ENCODE results near the gene ARFGAP1. TPM values are rescaled to one million over a fixed set of nuclear protein-coding genes. Genes with fewer than 3 reads are reported as not detected.

ARFGAP1 gene
- total and polyA plus RNA-seq, 5 donors from 2014 or later, result 17.9 to 123 (median 21.0) TPM

DNA sequence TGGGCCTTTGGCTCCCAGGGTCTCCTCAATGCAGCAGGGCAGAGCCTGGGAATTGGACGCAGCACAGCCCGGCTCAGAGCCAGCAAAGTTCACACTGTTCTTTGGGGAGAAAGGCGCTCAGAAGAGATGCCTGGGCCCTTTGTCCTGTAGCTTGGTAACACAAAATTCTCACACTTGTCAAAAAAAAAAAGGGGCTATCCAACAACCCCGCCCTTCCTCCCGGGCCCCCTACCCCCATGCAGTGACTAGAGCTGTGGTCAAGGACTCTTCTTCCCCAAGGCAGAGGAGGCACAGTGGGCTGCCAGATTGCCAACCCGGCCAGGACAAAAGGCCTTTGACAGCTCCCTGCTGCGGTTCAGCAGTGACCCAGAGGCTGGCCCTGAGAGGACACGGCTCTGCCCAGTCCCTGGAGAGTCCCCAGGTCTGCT is 20.3 kb upstream of the ARFGAP1 start:
- DNase-seq (no peak), ATAC-seq (ENCODE audit: low read depth in 2 of 2) (no peak)
- Mint-ChIP-seq H3K9me3 (no peaks in the 10 kb centered on the region), H3K27me3 (peaks cover 38% of the 10 kb centered on the region), H3K27ac (no peak overlapping the region), H3K4me1 (peaks cover 0 to 11% (median 3%) of the 10 kb centered on the region in 4 donors), H3K36me3 (no peaks in the 10 kb centered on the region), H3K4me3 (no peak overlapping the region)
- no peaks in the 10 kb centered on the region for H3K9me3 ChIP-seq (ENCODE audit: control insufficient read depth in 2 of 2, low read length in 2 of 2)
- H3K27ac ChIP-seq (ENCODE audit: insufficient read depth, low read length, poor library complexity, severe bottlenecking), result no peak overlapping the region
- no peaks in the 10 kb centered on the region for H3K36me3 ChIP-seq (ENCODE audit: control insufficient read depth, insufficient read depth, low read length)
- H3K4me1 ChIP-seq (ENCODE audit: control insufficient read depth, insufficient read depth, low read length, poor library complexity, severe bottlenecking), result no peaks in the 10 kb centered on the region
- H3K27me3 ChIP-seq (ENCODE audit: control insufficient read depth, insufficient read depth, low read length), result peaks cover 7% of the 10 kb centered on the region
- H3K4me3 ChIP-seq (ENCODE audit: low read depth, low read length), result no peak overlapping the region

DNA sequence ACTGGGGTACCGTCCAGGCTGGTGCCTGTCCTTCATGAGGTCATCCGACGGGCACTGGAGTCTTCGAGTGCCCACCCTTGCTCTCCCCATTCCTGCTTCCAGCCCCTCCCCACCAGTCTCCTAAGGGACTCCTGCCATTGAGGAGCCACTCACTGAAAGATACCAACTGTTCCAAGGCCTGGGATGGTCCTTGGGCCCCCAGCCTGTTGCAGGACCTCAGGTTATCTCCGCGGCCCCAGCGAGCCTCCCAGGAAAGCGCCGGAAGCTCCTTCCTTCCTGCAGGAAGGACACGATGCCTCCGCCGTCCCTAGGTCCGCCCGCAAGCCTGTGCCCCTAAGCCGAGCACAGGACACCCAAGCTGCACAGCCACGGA is 19.6 kb upstream of the ARFGAP1 start:
- Mint-ChIP-seq H3K36me3 (no peaks in the 10 kb centered on the region), H3K27me3 (peaks cover 38% of the 10 kb centered on the region)
- peaks cover 7% of the 10 kb centered on the region for H3K27me3 ChIP-seq (ENCODE audit: control insufficient read depth, insufficient read depth, low read length)

GRCh38 chr20:63253438-63254231 is 19.0 kb upstream of the ARFGAP1 start:
- Histone ChIP-seq H3K27me3 (ENCODE audit: control insufficient read depth, insufficient read depth, low read length) (peaks cover 7% of the 10 kb centered on the region), H3K9me3 (ENCODE audit: control insufficient read depth in 2 of 2, low read length in 2 of 2) (no peaks in the 10 kb centered on the region), H3K27ac (ENCODE audit: insufficient read depth, low read length, poor library complexity, severe bottlenecking) (no peak overlapping the region), H3K4me3 (ENCODE audit: low read depth, low read length) (no peak overlapping the region), H3K4me1 (ENCODE audit: control insufficient read depth, insufficient read depth, low read length, poor library complexity, severe bottlenecking) (no peaks in the 10 kb centered on the region), H3K36me3 (ENCODE audit: control insufficient read depth, insufficient read depth, low read length) (no peaks in the 10 kb centered on the region)
- ATAC-seq (ENCODE audit: low read depth in 2 of 2), result no peak
- Mint-ChIP-seq H3K4me3 (peak overlapping the region in 1 of 4 donors; percentile 16), H3K9me3 (no peaks in the 10 kb centered on the region), H3K4me1 (peaks cover 0 to 11% (median 3%) of the 10 kb centered on the region in 4 donors), H3K27ac (no peak overlapping the region), H3K27me3 (peaks cover 38% of the 10 kb centered on the region), H3K36me3 (no peaks in the 10 kb centered on the region)
- no peak for DNase-seq

More for the DNA sequence above, 19.6 kb upstream of the ARFGAP1 start:
- H3K4me3 ChIP-seq (ENCODE audit: low read depth, low read length), result no peak overlapping the region
- no peaks in the 10 kb centered on the region for H3K4me1 ChIP-seq (ENCODE audit: control insufficient read depth, insufficient read depth, low read length, poor library complexity, severe bottlenecking)
- Mint-ChIP-seq H3K4me3 (peak overlapping the region in 1 of 4 donors; percentile 46), H3K4me1 (peaks cover 0 to 11% (median 3%) of the 10 kb centered on the region in 4 donors), H3K27ac (no peak overlapping the region), H3K9me3 (no peaks in the 10 kb centered on the region)
- no peaks in the 10 kb centered on the region for H3K36me3 ChIP-seq (ENCODE audit: control insufficient read depth, insufficient read depth, low read length)
- DNase-seq (no peak), ATAC-seq (ENCODE audit: low read depth in 2 of 2) (no peak)
- H3K27ac ChIP-seq (ENCODE audit: insufficient read depth, low read length, poor library complexity, severe bottlenecking), result no peak overlapping the region
- H3K9me3 ChIP-seq (ENCODE audit: control insufficient read depth in 2 of 2, low read length in 2 of 2), result no peaks in the 10 kb centered on the region

- no peak for ATAC-seq (ENCODE audit: low read depth in 2 of 2)
- DNase-seq, result no peak
- H3K36me3 ChIP-seq (ENCODE audit: control insufficient read depth, insufficient read depth, low read length), result no peaks in the 10 kb centered on the region
- no peaks in the 10 kb centered on the region for H3K9me3 ChIP-seq (ENCODE audit: control insufficient read depth in 2 of 2, low read length in 2 of 2)
- no peak within 1 kb of the TSS for H3K27ac ChIP-seq (ENCODE audit: insufficient read depth, low read length, poor library complexity, severe bottlenecking)
- Mint-ChIP-seq H3K9me3 (no peaks in the 10 kb centered on the region), H3K27me3 (peaks cover 38% of the 10 kb centered on the region), H3K27ac (no peak within 1 kb of the TSS), H3K4me3 (peak within 1 kb of the TSS in 1 of 4 donors; percentile 16), H3K36me3 (no peaks in the 10 kb centered on the region), H3K4me1 (peaks cover 0 to 11% (median 3%) of the 10 kb centered on the region in 4 donors)
- no peak within 1 kb of the TSS for H3K4me3 ChIP-seq (ENCODE audit: low read depth, low read length)
- H3K27me3 ChIP-seq (ENCODE audit: control insufficient read depth, insufficient read depth, low read length), result peaks cover 7% of the 10 kb centered on the region
- no peaks in the 10 kb centered on the region for H3K4me1 ChIP-seq (ENCODE audit: control insufficient read depth, insufficient read depth, low read length, poor library complexity, severe bottlenecking)
Observed at GRCh38 chr20:63254232-63254605, 18.4 kb upstream of the ARFGAP1 start, which contains the start of gene NKAIN4. Gene NKAIN4, minus strand, starts transcription at chr20:63254463. Its CDS starts 13 bp downstream, at chr20:63254450.

- H3K9me3 Mint-ChIP-seq, result no peaks in the 10 kb centered on the region
- ATAC-seq (ENCODE audit: low read depth in 2 of 2), result no peak
- Histone ChIP-seq H3K4me1 (ENCODE audit: control insufficient read depth, insufficient read depth, low read length, poor library complexity, severe bottlenecking) (no peaks in the 10 kb centered on the region), H3K36me3 (ENCODE audit: control insufficient read depth, insufficient read depth, low read length) (no peaks in the 10 kb centered on the region), H3K4me3 (ENCODE audit: low read depth, low read length) (no peak overlapping the region), H3K9me3 (ENCODE audit: control insufficient read depth in 2 of 2, low read length in 2 of 2) (no peaks in the 10 kb centered on the region), H3K27ac (ENCODE audit: insufficient read depth, low read length, poor library complexity, severe bottlenecking) (no peak overlapping the region), H3K27me3 (ENCODE audit: control insufficient read depth, insufficient read depth, low read length) (peaks cover 7% of the 10 kb centered on the region)
- peaks cover 41% of the 10 kb centered on the region for H3K27me3 Mint-ChIP-seq
- H3K4me1 Mint-ChIP-seq, result peaks cover 0 to 11% (median 3%) of the 10 kb centered on the region in 4 donors
- DNase-seq, result no peak
- no peak overlapping the region for H3K4me3 Mint-ChIP-seq
- no peak overlapping the region for H3K27ac Mint-ChIP-seq
- no peaks in the 10 kb centered on the region for H3K36me3 Mint-ChIP-seq
Observed at GRCh38 chr20:63254606-63255384, 17.8 kb upstream of the ARFGAP1 start.

DNA sequence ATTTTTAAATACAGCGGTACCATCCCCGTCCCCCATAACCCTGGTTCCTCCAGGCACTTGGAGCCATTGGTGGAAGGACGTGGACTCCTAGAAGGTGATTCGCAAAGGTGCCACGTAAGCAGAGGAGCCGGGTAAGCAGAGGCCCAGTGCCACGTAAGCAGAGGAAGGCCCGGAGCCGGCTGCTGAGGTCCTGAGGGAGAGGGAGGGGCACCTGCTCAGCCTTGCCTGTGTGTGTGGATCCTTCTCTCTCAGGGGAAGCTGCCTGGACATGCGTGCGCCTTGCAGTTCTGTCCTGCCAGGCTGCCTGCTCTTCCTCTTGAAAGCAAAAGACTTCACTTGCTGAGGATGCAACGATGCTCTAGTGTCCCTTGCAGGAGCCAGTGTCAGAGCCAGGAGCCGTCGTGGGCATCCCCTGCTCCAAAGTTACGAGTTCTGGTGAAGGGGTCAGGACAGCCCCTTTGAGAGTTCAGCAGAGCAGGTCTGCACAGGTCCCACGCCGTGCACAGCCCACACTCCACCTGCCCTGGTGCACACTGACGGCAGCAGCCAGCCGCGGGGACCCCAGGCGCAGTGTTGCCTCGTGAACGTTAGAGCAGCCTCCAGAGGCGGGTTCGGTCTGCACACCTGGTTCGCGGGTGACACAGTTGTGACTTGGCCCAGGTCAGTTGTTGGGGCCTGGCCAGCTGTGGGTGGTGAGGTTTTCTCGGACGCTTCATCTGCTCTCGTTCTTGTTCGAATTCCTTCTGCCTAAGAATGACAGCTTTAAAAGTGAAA is 16.5 kb upstream of the ARFGAP1 start:
- Mint-ChIP-seq H3K27me3 (peaks cover 42% of the 10 kb centered on the region), H3K4me1 (peaks cover 0 to 11% (median 3%) of the 10 kb centered on the region in 4 donors), H3K4me3 (no peak overlapping the region), H3K9me3 (no peaks in the 10 kb centered on the region), H3K36me3 (no peaks in the 10 kb centered on the region), H3K27ac (no peak overlapping the region)
- H3K27ac ChIP-seq (ENCODE audit: insufficient read depth, low read length, poor library complexity, severe bottlenecking), result no peak overlapping the region
- H3K36me3 ChIP-seq (ENCODE audit: control insufficient read depth, insufficient read depth, low read length), result no peaks in the 10 kb centered on the region
- no peaks in the 10 kb centered on the region for H3K4me1 ChIP-seq (ENCODE audit: control insufficient read depth, insufficient read depth, low read length, poor library complexity, severe bottlenecking)
- ATAC-seq (ENCODE audit: low read depth in 2 of 2) (no peak), DNase-seq (no peak)
- no peaks in the 10 kb centered on the region for H3K9me3 ChIP-seq (ENCODE audit: control insufficient read depth in 2 of 2, low read length in 2 of 2)
- peaks cover 7% of the 10 kb centered on the region for H3K27me3 ChIP-seq (ENCODE audit: control insufficient read depth, insufficient read depth, low read length)
- no peak overlapping the region for H3K4me3 ChIP-seq (ENCODE audit: low read depth, low read length)

GRCh38 chr20:63256954-63257353 is 15.7 kb upstream of the ARFGAP1 start:
- no peaks in the 10 kb centered on the region for H3K36me3 ChIP-seq (ENCODE audit: control insufficient read depth, insufficient read depth, low read length)
- H3K27ac Mint-ChIP-seq, result no peak overlapping the region
- peaks cover under 1% of the 10 kb centered on the region for H3K4me1 ChIP-seq (ENCODE audit: control insufficient read depth, insufficient read depth, low read length, poor library complexity, severe bottlenecking)
- no peak overlapping the region for H3K4me3 Mint-ChIP-seq
- H3K9me3 Mint-ChIP-seq, result no peaks in the 10 kb centered on the region
- ATAC-seq (ENCODE audit: low read depth in 2 of 2) (no peak), DNase-seq (no peak)
- no peaks in the 10 kb centered on the region for H3K36me3 Mint-ChIP-seq
- H3K27ac ChIP-seq (ENCODE audit: insufficient read depth, low read length, poor library complexity, severe bottlenecking), result no peak overlapping the region
- H3K4me3 ChIP-seq (ENCODE audit: low read depth, low read length), result no peak overlapping the region
- H3K4me1 Mint-ChIP-seq, result peaks cover 0 to 11% (median 3%) of the 10 kb centered on the region in 4 donors
- peaks cover 7% of the 10 kb centered on the region for H3K27me3 ChIP-seq (ENCODE audit: control insufficient read depth, insufficient read depth, low read length)
- H3K9me3 ChIP-seq (ENCODE audit: control insufficient read depth in 2 of 2, low read length in 2 of 2), result no peaks in the 10 kb centered on the region
- H3K27me3 Mint-ChIP-seq, result peaks cover 34% of the 10 kb centered on the region
